K562 (cell line): ENCODE data around the gene PAEP.

Source experiments
- ARID3B ChIP-seq: fragments of 250-450 bp; sonication (Bioruptor Pico); IDR thresholded peaks from 2 replicates; pipeline ENCODE4 v1.4.0; 2020; ENCODE audit warnings: borderline replicate concordance
- LEF1 ChIP-seq: fragments of 450-650 bp; IDR thresholded peaks from 2 replicates; pipeline ENCODE4 v1.6.1; 2016; ENCODE audit warnings: mild to moderate bottlenecking
- MAFK ChIP-seq: IDR thresholded peaks from 2 replicates; pipeline ENCODE4 v1.6.1; 2011; ENCODE audit warnings: low read length, improper control_type of control experiment
- PCBP1 ChIP-seq: fragments of 200-400 bp; formaldehyde crosslinking; IDR thresholded peaks from 2 replicates; pipeline ENCODE4 v1.6.1; 2018; ENCODE audit warnings: mild to moderate bottlenecking, low read depth, low read length; ENCODE audit not compliant: poor library complexity, severe bottlenecking
- POLR2AphosphoS5 ChIP-seq: IDR thresholded peaks from 2 replicates; pipeline ENCODE4 v1.6.1; 2011; ENCODE audit warnings: mild to moderate bottlenecking, low read depth, low read length, moderate library complexity; ENCODE audit not compliant: control insufficient read depth, insufficient read depth
- PTTG1 ChIP-seq: fragments of 450-650 bp; IDR thresholded peaks from 2 replicates; pipeline ENCODE4 v1.6.1; 2016; ENCODE audit warnings: low read depth, mild to moderate bottlenecking, missing genetic modification characterization, missing compliant biosample characterization
- RBFOX2 ChIP-seq: fragments of 200-400 bp; formaldehyde crosslinking; IDR thresholded peaks from 2 replicates; pipeline ENCODE4 v1.6.1; 2017; ENCODE audit warnings: low read depth, mild to moderate bottlenecking, low read length, moderate library complexity
- RNF2 ChIP-seq: sonication (generic); IDR thresholded peaks from 2 replicates; pipeline ENCODE4 v1.6.1; 2016
- ZBTB7A ChIP-seq: IDR thresholded peaks from 2 replicates; pipeline ENCODE4 v1.6.1; 2011; ENCODE audit warnings: low read depth, mild to moderate bottlenecking, low read length, moderate library complexity, borderline replicate concordance; ENCODE audit not compliant: control insufficient read depth
- ZNF830 ChIP-seq: fragments of 250-450 bp; sonication (Bioruptor Pico); IDR thresholded peaks from 2 replicates; pipeline ENCODE4 v1.5.0; 2021; ENCODE audit warnings: mild to moderate bottlenecking
- TF ChIP-seq, protein P1 (sequence below), 3 experiments: IDR thresholded peaks in 2 of 3; conservative IDR thresholded peaks in 1 of 3; 2 replicates each; pipeline ENCODE4 v1.5.1; 2011 to 2012; ENCODE audit warnings: low read length in 3 of 3, mild to moderate bottlenecking in 3 of 3, control low read depth in 2 of 3, improper control_type of control experiment in 1 of 3, inconsistent platforms in 1 of 3, low read depth in 1 of 3, mixed read lengths in 1 of 3, moderate library complexity in 1 of 3; ENCODE audit not compliant: insufficient read depth in 2 of 3

GRCh38 chr9:135512904-135513303 is 48.7 kb upstream of the PAEP start:
- TF ChIP-seq LEF1: no peak
- TF ChIP-seq, protein P1, sequence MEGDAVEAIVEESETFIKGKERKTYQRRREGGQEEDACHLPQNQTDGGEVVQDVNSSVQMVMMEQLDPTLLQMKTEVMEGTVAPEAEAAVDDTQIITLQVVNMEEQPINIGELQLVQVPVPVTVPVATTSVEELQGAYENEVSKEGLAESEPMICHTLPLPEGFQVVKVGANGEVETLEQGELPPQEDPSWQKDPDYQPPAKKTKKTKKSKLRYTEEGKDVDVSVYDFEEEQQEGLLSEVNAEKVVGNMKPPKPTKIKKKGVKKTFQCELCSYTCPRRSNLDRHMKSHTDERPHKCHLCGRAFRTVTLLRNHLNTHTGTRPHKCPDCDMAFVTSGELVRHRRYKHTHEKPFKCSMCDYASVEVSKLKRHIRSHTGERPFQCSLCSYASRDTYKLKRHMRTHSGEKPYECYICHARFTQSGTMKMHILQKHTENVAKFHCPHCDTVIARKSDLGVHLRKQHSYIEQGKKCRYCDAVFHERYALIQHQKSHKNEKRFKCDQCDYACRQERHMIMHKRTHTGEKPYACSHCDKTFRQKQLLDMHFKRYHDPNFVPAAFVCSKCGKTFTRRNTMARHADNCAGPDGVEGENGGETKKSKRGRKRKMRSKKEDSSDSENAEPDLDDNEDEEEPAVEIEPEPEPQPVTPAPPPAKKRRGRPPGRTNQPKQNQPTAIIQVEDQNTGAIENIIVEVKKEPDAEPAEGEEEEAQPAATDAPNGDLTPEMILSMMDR (IDR thresholded peaks at IDR 0.05 in 2 of 3, conservative IDR thresholded peaks at IDR 0.05 in 1 of 3; ENCODE audit: insufficient read depth in 2 of 3, low read depth in 1 of 3, low read length in 3 of 3): no peak
- TF ChIP-seq POLR2AphosphoS5: no peak
- no peak for TF ChIP-seq RBFOX2
- TF ChIP-seq RNF2: no peak
- TF ChIP-seq ZBTB7A: no peak; the same call in 1 of the 2 replicates
- TF ChIP-seq ZNF830 (CRISPR knock-in tag): no peak
- TF ChIP-seq MAFK: no peak
- TF ChIP-seq PTTG1 (tag): no peak
- TF ChIP-seq ARID3B (CRISPR knock-in tag): no peak
- TF ChIP-seq PCBP1: no peak
